GM12875 (cell line): ENCODE data around the gene TP53I13.

Source experiments
- H3K4me3 ChIP-seq: one replicate; pipeline ENCODE4 v1.5.1; 2011; ENCODE audit warnings: low read depth, low read length, control low read depth
- CTCF ChIP-seq: IDR thresholded peaks from 2 replicates; pipeline ENCODE4 v1.5.1; 2011; ENCODE audit warnings: low read depth, mild to moderate bottlenecking, control low read depth, inconsistent platforms, low read length, moderate library complexity, borderline replicate concordance; ENCODE audit not compliant: insufficient read depth

The TP53I13 gene

GRCh38 chr17:29577001-29577370, 8.5 kb downstream of the TP53I13 start:
- H3K4me3 ChIP-seq, result no peak overlapping the region
- no peak for TF ChIP-seq CTCF

GRCh38 chr17:29577385-29578211, 9.1 kb downstream of the TP53I13 start:
- TF ChIP-seq CTCF, result no peak
- no peak overlapping the region for H3K4me3 ChIP-seq

GRCh38 chr17:29578626-29579485, 10.4 kb downstream of the TP53I13 start:
- no peak overlapping the region for H3K4me3 ChIP-seq
- no peak for TF ChIP-seq CTCF

GRCh38 chr17:29579866-29580771, 11.6 kb downstream of the TP53I13 start:
- TF ChIP-seq CTCF, result peak; percentile 89
- H3K4me3 ChIP-seq, result no peak overlapping the region

- TF ChIP-seq CTCF, result no peak
These were observed 13.2 kb downstream of the TP53I13 start for GRCh38 chr17:29581583-29582253.

GRCh38 chr17:29582254-29582765, 13.8 kb downstream of the TP53I13 start:
- no peak for TF ChIP-seq CTCF
- H3K4me3 ChIP-seq, result no peak overlapping the region

More at GRCh38 chr17:29581583-29582253, 13.2 kb downstream of the TP53I13 start:
- H3K4me3 ChIP-seq, result no peak overlapping the region
